ENCODE results near the gene PPP1R1C.

Gene PPP1R1C

DNA sequence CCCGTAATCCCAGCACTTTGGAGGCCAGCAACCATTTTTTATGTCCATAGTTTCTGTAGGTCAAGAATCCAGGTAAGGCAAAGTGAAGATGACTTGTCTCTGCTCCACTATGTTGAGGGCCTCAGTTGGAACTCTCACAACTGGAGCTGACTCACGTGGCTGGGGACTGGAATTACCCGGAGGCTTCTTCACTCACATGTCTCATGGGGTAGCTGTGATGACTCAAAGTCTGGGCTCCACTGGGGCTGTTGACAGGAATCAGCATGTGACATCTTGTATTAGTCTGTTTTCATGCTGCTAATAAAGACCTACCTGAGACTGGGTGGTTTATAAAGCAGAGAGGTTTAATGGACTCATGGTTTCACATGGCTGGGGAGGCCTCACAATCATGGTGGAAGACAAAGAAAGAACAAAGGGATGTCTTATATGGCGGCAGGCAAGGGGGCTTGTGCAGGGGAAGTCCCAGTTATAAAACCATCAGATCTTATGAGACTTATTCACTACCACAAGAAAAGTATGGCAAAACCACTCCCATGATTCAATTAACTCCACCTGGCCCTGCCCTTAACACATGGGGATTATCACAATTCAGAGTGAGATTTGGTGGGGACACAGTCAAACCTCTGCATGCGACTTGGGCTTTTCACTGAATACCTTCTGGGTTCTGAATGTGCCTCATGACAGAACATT, 7.8 kb upstream of the PPP1R1C start:
- Histone ChIP-seq H3K9ac (ENCODE audit: low read depth, low read length) (no peak overlapping the region), H3K36me3 (ENCODE audit: control insufficient read depth, insufficient read depth, low read length) (no peaks in the 10 kb centered on the region), H3K9me3 (ENCODE audit: control insufficient read depth, insufficient read depth, low read length) (no peaks in the 10 kb centered on the region), H3K4me3 (ENCODE audit: low read depth, low read length) (no peak overlapping the region), H3K4me1 (ENCODE audit: control insufficient read depth, insufficient read depth, low read length) (no peaks in the 10 kb centered on the region), H3K27me3 (ENCODE audit: control insufficient read depth, insufficient read depth, low read length) (no peaks in the 10 kb centered on the region)

DNA sequence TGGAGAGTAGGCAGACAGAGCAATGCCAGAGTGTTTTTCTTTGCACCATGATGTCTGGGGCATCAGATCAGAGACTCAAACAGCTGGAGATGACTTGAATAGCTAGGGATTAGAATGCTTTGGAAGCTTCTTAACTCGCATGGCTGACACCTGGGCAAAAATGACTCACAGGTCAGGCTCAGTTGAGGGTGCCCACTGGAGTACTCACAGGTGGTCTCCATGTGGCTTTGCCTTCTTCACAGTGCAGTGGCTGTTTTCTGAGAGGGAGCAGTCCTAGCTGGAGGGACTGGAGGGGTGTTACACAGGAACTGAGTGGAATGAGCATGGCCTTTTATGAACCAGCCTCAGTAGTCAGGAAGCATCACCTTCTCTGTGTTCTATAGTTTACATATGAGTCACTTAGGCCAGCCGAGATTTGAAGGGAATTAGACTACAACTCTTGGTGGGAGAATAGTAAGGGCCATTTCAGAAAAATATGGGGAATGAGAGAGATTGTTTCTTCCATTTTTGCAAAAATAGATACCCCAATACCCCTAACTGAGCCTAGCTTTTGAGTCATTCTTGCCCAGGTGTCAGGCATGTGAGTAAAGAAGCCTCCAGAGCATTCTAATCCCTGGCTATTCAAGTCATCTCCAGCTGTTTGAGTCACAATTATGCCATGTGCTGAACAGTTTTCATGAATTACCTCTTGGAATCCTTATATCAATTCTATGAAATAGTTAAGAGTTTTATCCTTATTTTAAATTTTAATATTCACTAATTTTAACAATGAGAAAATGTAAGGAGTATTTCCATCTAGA, 7.1 kb upstream of the PPP1R1C start:
- H3K36me3 ChIP-seq (ENCODE audit: control insufficient read depth, insufficient read depth, low read length): no peaks in the 10 kb centered on the region
- H3K9me3 ChIP-seq (ENCODE audit: control insufficient read depth, insufficient read depth, low read length): no peaks in the 10 kb centered on the region
- no peaks in the 10 kb centered on the region for H3K27me3 ChIP-seq (ENCODE audit: control insufficient read depth, insufficient read depth, low read length)
- no peaks in the 10 kb centered on the region for H3K4me1 ChIP-seq (ENCODE audit: control insufficient read depth, insufficient read depth, low read length)
- no peak overlapping the region for H3K4me3 ChIP-seq (ENCODE audit: low read depth, low read length)
- no peak overlapping the region for H3K9ac ChIP-seq (ENCODE audit: low read depth, low read length)

DNA sequence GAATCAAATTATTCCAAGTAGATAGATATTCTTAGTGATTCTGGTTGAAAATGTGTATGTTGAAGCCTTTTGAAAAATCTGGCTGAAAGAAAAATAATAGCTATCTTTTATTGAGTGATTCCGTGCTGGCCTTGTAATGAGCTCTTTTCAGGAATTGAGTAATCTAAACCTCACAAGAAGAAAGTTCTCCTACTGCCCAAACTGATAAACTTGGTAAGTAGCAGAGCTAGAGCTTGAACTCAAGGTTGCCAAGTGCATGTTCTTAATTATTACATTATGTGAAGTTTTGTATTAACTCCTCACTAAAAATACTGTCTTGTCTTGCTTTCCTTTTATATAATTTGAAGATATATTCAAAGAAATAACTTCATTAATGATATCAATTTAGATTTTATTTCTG, 1.6 kb upstream of the PPP1R1C start:
- Histone ChIP-seq H3K27me3 (ENCODE audit: control insufficient read depth, insufficient read depth, low read length) (no peaks in the 10 kb centered on the region), H3K9me3 (ENCODE audit: control insufficient read depth, insufficient read depth, low read length) (no peaks in the 10 kb centered on the region), H3K4me3 (ENCODE audit: low read depth, low read length) (no peak overlapping the region), H3K36me3 (ENCODE audit: control insufficient read depth, insufficient read depth, low read length) (no peaks in the 10 kb centered on the region), H3K4me1 (ENCODE audit: control insufficient read depth, insufficient read depth, low read length) (no peaks in the 10 kb centered on the region), H3K9ac (ENCODE audit: low read depth, low read length) (no peak overlapping the region)

DNA sequence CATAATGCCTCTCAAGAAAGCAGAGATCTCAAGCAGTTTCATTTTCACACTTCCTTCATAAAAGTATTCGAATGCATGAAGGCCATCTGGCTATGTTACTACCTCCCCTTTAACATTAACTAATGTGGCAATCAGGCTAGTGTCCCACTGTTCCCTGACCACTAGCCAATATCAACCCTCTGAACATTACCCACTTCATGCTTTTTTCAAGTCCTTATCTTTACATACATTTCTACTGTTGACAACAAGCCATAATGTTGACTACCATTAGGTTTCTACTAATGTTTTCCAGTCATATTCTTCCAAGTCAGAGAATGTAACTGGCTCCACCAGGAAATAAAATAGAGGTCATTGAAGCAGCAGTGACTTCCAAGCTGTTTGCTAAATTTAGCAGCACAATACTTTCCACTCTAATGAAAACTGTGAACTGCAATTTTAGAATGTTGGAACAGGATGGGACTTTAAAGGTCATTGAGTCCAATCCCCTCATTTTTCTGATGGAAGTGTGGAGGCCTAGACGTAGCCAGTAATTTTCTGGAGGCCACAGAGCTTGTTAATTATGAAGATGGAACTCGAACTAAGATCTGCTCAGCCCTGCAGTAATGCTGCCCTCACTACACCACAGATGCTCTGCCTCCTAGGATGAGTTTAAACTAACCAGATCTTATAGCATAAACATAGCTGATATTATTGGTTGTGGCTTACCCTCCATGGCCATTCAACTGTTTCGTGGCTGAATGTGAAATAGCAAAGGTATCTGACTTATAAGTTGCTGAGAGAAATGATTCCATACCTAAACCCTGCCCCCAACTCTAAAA, 630 bp upstream of the PPP1R1C start:
- no peaks in the 10 kb centered on the region for H3K27me3 ChIP-seq (ENCODE audit: control insufficient read depth, insufficient read depth, low read length)
- H3K36me3 ChIP-seq (ENCODE audit: control insufficient read depth, insufficient read depth, low read length): no peaks in the 10 kb centered on the region
- no peak overlapping the region for H3K4me3 ChIP-seq (ENCODE audit: low read depth, low read length)

DNA sequence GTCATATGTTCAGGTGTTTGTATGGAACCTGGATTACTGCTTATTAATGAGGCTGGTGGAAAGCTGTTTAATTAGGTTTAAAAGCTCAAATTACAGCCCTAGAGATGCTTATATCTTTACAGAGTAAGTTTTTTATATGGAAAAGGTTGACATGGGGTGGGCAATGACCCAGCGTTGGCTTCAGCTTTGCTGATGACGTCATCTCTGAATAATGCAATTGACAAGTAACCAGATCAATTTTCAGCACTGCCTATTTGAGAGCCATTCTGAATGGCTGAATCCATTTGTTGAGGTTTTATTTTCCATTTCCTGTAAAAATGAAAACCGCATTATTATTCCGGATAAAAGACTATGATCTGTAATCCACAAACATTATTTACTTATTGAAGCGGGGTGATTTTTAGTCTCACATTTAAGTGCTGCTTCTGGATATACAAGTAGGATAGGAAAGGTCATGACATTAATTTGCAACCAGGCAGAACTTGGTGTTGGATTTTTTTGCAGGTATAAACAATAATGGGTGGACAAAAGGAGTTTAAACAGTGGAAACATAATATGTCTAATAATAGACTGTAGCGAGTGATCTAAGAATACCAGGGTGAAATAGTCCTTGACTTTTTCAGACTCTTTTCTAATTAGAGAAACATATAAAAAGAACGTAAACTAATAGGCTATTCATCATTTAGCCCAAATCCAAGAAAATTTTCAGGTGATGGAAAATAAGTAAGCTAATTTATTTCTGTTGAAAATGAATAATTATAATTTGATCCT, 2.7 kb downstream of the PPP1R1C start:
- no peaks in the 10 kb centered on the region for H3K36me3 ChIP-seq (ENCODE audit: control insufficient read depth, insufficient read depth, low read length)

More for the DNA sequence above, 630 bp upstream of the PPP1R1C start:
- no peaks in the 10 kb centered on the region for H3K9me3 ChIP-seq (ENCODE audit: control insufficient read depth, insufficient read depth, low read length)
- H3K4me1 ChIP-seq (ENCODE audit: control insufficient read depth, insufficient read depth, low read length): no peaks in the 10 kb centered on the region
- H3K9ac ChIP-seq (ENCODE audit: low read depth, low read length): no peak overlapping the region

DNA sequence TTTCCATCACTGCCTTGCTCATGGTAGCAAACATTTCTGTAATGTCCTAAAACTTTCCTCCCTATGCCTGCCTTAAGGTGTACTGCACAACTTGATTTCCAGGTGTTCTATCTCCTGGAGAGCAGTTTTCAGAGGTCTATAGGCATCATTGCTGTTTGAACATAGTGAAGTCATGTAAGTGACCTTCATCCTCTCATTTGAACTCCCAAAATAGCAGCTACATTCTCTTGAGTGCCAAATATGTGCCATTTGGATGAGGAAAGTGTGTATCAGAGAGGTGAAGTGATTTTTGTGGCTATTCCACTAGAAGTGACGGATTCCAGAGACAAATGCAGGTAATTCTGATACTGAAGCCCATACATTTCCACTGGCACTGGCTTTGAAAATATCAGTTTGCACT, 3.4 kb downstream of the PPP1R1C start:
- Histone ChIP-seq H3K9ac (ENCODE audit: low read depth, low read length) (no peak overlapping the region), H3K36me3 (ENCODE audit: control insufficient read depth, insufficient read depth, low read length) (no peaks in the 10 kb centered on the region), H3K4me3 (ENCODE audit: low read depth, low read length) (no peak overlapping the region), H3K9me3 (ENCODE audit: control insufficient read depth, insufficient read depth, low read length) (no peaks in the 10 kb centered on the region), H3K27me3 (ENCODE audit: control insufficient read depth, insufficient read depth, low read length) (no peaks in the 10 kb centered on the region), H3K4me1 (ENCODE audit: control insufficient read depth, insufficient read depth, low read length) (no peaks in the 10 kb centered on the region)

More for the DNA sequence above, 2.7 kb downstream of the PPP1R1C start:
- no peaks in the 10 kb centered on the region for H3K9me3 ChIP-seq (ENCODE audit: control insufficient read depth, insufficient read depth, low read length)
- no peak overlapping the region for H3K9ac ChIP-seq (ENCODE audit: low read depth, low read length)
- H3K4me1 ChIP-seq (ENCODE audit: control insufficient read depth, insufficient read depth, low read length): no peaks in the 10 kb centered on the region
- no peak overlapping the region for H3K4me3 ChIP-seq (ENCODE audit: low read depth, low read length)
- no peaks in the 10 kb centered on the region for H3K27me3 ChIP-seq (ENCODE audit: control insufficient read depth, insufficient read depth, low read length)

DNA sequence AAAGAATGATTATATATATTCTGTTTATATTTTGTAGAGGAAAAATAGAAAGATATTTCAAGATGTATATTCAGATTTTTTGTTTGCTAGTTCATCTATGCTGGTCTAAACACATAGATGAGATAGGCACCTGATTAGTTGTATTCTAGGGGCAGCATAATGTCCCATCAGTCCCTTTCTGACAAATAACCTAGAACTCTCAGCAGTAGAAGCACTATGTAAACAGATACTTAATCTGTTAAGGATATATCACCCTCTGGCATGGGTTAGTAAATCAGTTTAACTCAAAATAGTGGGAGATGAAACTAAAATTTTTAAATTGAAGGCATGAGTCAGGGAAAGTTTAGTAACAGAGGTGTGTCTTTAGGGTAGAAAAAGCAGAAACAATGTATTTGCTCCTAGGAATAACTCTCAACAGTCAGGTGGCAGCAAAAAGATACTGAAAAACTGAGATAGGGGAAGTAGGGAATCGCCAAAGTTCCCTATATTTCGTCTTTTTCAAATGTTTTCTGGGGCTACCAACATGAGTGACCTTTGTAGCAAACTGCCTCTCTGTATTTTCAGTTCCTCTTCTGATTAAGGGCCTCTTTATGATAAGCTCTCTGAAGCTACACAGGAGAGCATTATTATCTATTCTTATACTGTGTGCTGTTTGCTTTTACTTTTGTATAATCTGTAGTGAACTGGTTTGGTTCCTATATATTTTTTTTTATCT, 5.7 kb downstream of the PPP1R1C start:
- no peak overlapping the region for H3K9ac ChIP-seq (ENCODE audit: low read depth, low read length)
- no peaks in the 10 kb centered on the region for H3K9me3 ChIP-seq (ENCODE audit: control insufficient read depth, insufficient read depth, low read length)
- no peak overlapping the region for H3K4me3 ChIP-seq (ENCODE audit: low read depth, low read length)
- H3K36me3 ChIP-seq (ENCODE audit: control insufficient read depth, insufficient read depth, low read length): no peaks in the 10 kb centered on the region
- H3K27me3 ChIP-seq (ENCODE audit: control insufficient read depth, insufficient read depth, low read length): no peaks in the 10 kb centered on the region
- H3K4me1 ChIP-seq (ENCODE audit: control insufficient read depth, insufficient read depth, low read length): no peaks in the 10 kb centered on the region

DNA sequence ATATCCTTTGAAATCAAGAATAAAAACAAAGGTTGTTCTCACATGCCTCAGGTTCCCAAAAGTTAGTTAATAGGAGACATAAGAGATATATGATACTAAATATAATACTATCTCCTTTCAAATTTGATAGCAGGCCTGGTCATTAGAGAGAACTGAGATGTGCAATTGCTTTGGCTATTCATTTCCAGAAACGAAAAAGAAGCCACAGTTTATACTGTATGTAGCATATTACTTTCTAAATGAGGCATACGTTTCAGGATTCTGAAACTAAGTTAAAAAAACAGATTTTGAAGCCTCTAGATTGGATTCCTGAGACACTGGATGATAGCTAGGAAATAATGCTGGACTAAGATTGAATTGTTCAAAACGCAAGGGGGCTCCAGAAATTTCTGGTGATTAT, 7.1 kb downstream of the PPP1R1C start:
- Histone ChIP-seq H3K9me3 (ENCODE audit: control insufficient read depth, insufficient read depth, low read length) (no peaks in the 10 kb centered on the region), H3K27me3 (ENCODE audit: control insufficient read depth, insufficient read depth, low read length) (no peaks in the 10 kb centered on the region), H3K4me1 (ENCODE audit: control insufficient read depth, insufficient read depth, low read length) (no peaks in the 10 kb centered on the region), H3K36me3 (ENCODE audit: control insufficient read depth, insufficient read depth, low read length) (no peaks in the 10 kb centered on the region), H3K4me3 (ENCODE audit: low read depth, low read length) (no peak overlapping the region), H3K9ac (ENCODE audit: low read depth, low read length) (no peak overlapping the region)

DNA sequence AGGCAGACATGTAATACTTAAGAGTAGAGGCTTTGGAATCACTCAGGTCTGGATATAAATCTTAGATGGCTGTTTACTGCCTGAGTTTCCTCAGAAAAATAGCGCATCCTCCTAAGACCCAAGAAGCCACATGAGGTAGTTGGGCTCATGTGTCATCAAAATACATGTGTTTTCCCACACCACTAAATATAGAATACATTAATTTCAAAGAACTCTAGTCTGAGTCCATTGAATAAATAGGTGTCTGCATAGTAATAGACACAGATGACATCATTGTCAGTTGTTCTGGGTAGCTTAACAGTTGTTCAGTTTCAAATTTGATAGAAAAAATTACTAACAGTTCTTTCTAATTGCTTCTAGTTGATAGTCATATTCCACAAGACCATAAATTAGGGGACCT, 9.6 kb downstream of the PPP1R1C start:
- no peaks in the 10 kb centered on the region for H3K27me3 ChIP-seq (ENCODE audit: control insufficient read depth, insufficient read depth, low read length)
- H3K4me3 ChIP-seq (ENCODE audit: low read depth, low read length): no peak overlapping the region
- H3K36me3 ChIP-seq (ENCODE audit: control insufficient read depth, insufficient read depth, low read length): no peaks in the 10 kb centered on the region
- no peaks in the 10 kb centered on the region for H3K4me1 ChIP-seq (ENCODE audit: control insufficient read depth, insufficient read depth, low read length)
- no peak overlapping the region for H3K9ac ChIP-seq (ENCODE audit: low read depth, low read length)
- H3K9me3 ChIP-seq (ENCODE audit: control insufficient read depth, insufficient read depth, low read length): no peaks in the 10 kb centered on the region

DNA sequence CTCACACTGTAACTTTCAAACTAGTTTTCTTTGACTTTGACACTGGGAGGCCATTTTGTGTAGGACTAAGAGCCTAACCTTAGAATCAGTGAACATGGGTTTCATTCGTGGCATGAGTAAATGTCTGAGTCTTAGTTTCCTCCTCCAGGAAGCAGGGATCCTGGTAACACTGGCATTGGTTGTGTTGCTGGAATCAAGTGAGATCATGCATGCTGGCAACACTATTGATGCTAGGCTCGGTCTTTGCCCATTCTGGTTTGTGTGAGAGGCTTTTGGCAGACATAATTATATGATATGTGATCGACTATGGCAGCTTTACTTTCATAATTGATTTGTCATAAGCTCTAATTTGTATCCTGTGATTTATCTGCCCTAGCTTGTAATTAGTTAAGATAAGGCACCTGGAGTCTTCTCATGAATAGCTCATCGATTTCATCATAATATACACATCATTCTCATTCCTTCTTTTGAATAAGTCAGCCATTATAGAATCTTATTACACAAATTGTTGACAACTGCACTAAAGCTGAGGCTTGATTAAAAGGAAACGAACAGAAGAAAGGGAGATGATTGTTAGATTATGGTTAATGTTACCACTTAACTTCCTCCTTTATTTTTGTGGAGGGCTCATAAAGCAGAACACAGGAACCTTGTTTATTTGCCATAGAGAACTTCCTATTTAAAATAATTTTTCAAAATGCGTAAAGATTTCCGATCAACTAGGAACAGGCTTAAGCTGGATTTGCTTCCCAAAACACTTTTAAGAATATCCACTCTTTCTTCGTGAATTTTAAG, 12.6 kb downstream of the PPP1R1C start:
- no peaks in the 10 kb centered on the region for H3K9me3 ChIP-seq (ENCODE audit: control insufficient read depth, insufficient read depth, low read length)
- H3K4me3 ChIP-seq (ENCODE audit: low read depth, low read length): no peak overlapping the region
- H3K36me3 ChIP-seq (ENCODE audit: control insufficient read depth, insufficient read depth, low read length): no peaks in the 10 kb centered on the region
- no peaks in the 10 kb centered on the region for H3K27me3 ChIP-seq (ENCODE audit: control insufficient read depth, insufficient read depth, low read length)
- no peak overlapping the region for H3K9ac ChIP-seq (ENCODE audit: low read depth, low read length)
- H3K4me1 ChIP-seq (ENCODE audit: control insufficient read depth, insufficient read depth, low read length): no peaks in the 10 kb centered on the region
